GM12878 (cell line): Measurements from ENCODE around the gene RPP30.

Experiments used
- SP1 ChIP-seq: IDR thresholded peaks from one replicate; pipeline ENCODE4 v1.6.1; 2011; ENCODE audit warnings: low read depth, low read length
- TF ChIP-seq, protein P1 (sequence below): IDR thresholded peaks from 2 replicates; pipeline ENCODE4 v1.6.1; 2011; ENCODE audit warnings: mild to moderate bottlenecking, low read depth, low read length, moderate library complexity; ENCODE audit not compliant: insufficient replicate concordance

- no peak for TF ChIP-seq SP1
- TF ChIP-seq, protein P1, sequence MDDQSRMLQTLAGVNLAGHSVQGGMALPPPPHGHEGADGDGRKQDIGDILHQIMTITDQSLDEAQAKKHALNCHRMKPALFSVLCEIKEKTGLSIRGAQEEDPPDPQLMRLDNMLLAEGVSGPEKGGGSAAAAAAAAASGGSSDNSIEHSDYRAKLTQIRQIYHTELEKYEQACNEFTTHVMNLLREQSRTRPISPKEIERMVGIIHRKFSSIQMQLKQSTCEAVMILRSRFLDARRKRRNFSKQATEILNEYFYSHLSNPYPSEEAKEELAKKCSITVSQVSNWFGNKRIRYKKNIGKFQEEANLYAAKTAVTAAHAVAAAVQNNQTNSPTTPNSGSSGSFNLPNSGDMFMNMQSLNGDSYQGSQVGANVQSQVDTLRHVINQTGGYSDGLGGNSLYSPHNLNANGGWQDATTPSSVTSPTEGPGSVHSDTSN = no peak
These were observed 41.2 kb downstream of the RPP30 start for GRCh38 chr10:90912854-90913479.
